ENCODE results near the gene ERVK3-1. TPM values are rescaled to one million over a fixed set of nuclear protein-coding genes. Genes with fewer than 3 reads are reported as not detected.
"Not testable (repeated sequence)": the region's sequence is repeated elsewhere in the genome, so short reads cannot be mapped to it uniquely, and the experiment has no call there.

Gene ERVK3-1
- total RNA-seq, 2 donors from 2014 or later, result 24.3 to 26.9 TPM

GRCh38 chr19:58296104-58296503 lies 9.1 kb upstream of the ERVK3-1 start:
- ATAC-seq (no peak), DNase-seq (no peak)
- intact Hi-C loops (cut with DNase I, micrococcal nuclease), result no loop called here

- intact Hi-C loops (cut with DNase I, micrococcal nuclease), result no loop called here
- ATAC-seq (no peak), DNase-seq (no peak)
Observed at GRCh38 chr19:58300620-58301019, 4.6 kb upstream of the ERVK3-1 start.

- no peak for ATAC-seq
- DNase-seq, result no peak
- intact Hi-C loops (cut with DNase I, micrococcal nuclease), result no loop called here
Observed at GRCh38 chr19:58304255-58304654, 922 bp upstream of the ERVK3-1 start.

GRCh38 chr19:58304748-58305064 lies 471 bp upstream of the ERVK3-1 start:
- DNase-seq (no peak), ATAC-seq (peak; percentile 9)
- intact Hi-C loops (cut with DNase I, micrococcal nuclease), result no loop called here

- DNase-seq (peak in 1 of 2 donors; percentile 27), ATAC-seq (peak; percentile 52)
- intact Hi-C loops (cut with DNase I, micrococcal nuclease), result no loop called here
Observed at GRCh38 chr19:58305932-58306323, 751 bp downstream of the ERVK3-1 start.

- ATAC-seq (no peak), DNase-seq (no peak)
- intact Hi-C loops (cut with DNase I, micrococcal nuclease), result no loop called here
Observed at GRCh38 chr19:58307736-58308135, 2.6 kb downstream of the ERVK3-1 start.

- ATAC-seq, result not testable (repeated sequence)
Observed at GRCh38 chr19:58310685-58311084, 5.5 kb downstream of the ERVK3-1 start.

GRCh38 chr19:58311345-58311865 lies 6.2 kb downstream of the ERVK3-1 start:
- DNase-seq (no peak), ATAC-seq (no peak)
- intact Hi-C loops (cut with DNase I, micrococcal nuclease), result no loop called here

More at GRCh38 chr19:58310685-58311084, 5.5 kb downstream of the ERVK3-1 start:
- intact Hi-C loops (cut with DNase I, micrococcal nuclease); DNase-seq: not testable (repeated sequence)

- ATAC-seq (no peak), DNase-seq (no peak)
- intact Hi-C loops (cut with DNase I, micrococcal nuclease), result no loop called here
Observed at GRCh38 chr19:58315580-58315979, 10.4 kb downstream of the ERVK3-1 start.

- intact Hi-C loops (cut with DNase I, micrococcal nuclease), result no loop called here
- no peak for DNase-seq
- ATAC-seq, result no peak
Observed at GRCh38 chr19:58317476-58318072, 12.4 kb downstream of the ERVK3-1 start.

GRCh38 chr19:58318297-58318696 lies 13.1 kb downstream of the ERVK3-1 start:
- intact Hi-C loops (cut with DNase I, micrococcal nuclease), result no loop called here
- DNase-seq (no peak), ATAC-seq (no peak)

GRCh38 chr19:58319241-58319640 lies 14.1 kb downstream of the ERVK3-1 start:
- intact Hi-C loops (cut with DNase I, micrococcal nuclease), result no loop called here
- no peak for ATAC-seq

GRCh38 chr19:58325311-58326022 lies 20.3 kb downstream of the ERVK3-1 start:
- DNase-seq (no peak), ATAC-seq (no peak)
- intact Hi-C loops (cut with DNase I, micrococcal nuclease), result no loop called here

More at GRCh38 chr19:58319241-58319640, 14.1 kb downstream of the ERVK3-1 start:
- DNase-seq, result no peak

- intact Hi-C loops (cut with DNase I, micrococcal nuclease), result no loop called here
Observed at GRCh38 chr19:58326501-58326913, 21.3 kb downstream of the ERVK3-1 start.

GRCh38 chr19:58326914-58327726 lies 21.9 kb downstream of the ERVK3-1 start, which contains the start of gene ZSCAN22:
Gene ZSCAN22 (plus strand): TSS chr19:58326994. CDS start chr19:58334803, 7,809 bp downstream.
- ATAC-seq (peak; percentile 96), DNase-seq (peak; percentile 97 to 99)
- intact Hi-C loops (cut with DNase I, micrococcal nuclease), result no loop called here

More at GRCh38 chr19:58326501-58326913, 21.3 kb downstream of the ERVK3-1 start:
- ATAC-seq (peak; percentile 19), DNase-seq (no peak)

GRCh38 chr19:58328999-58329398 lies 23.8 kb downstream of the ERVK3-1 start:
- intact Hi-C loops (cut with DNase I, micrococcal nuclease), result no loop called here
- no peak for DNase-seq
- ATAC-seq, result no peak

- intact Hi-C loops (cut with DNase I, micrococcal nuclease), result no loop called here
- no peak for DNase-seq
- ATAC-seq, result no peak
Observed at GRCh38 chr19:58330458-58330857, 25.3 kb downstream of the ERVK3-1 start.

GRCh38 chr19:58332697-58333096 lies 27.5 kb downstream of the ERVK3-1 start:
- intact Hi-C loops (cut with DNase I, micrococcal nuclease), result no loop called here
- no peak for DNase-seq
- ATAC-seq, result no peak

GRCh38 chr19:58334691-58335249 lies 29.6 kb downstream of the ERVK3-1 start:
- DNase-seq, result no peak
- intact Hi-C loops (cut with DNase I, micrococcal nuclease), result no loop called here
- no peak for ATAC-seq
